Eye (tissue), 1 donor: Measurements from ENCODE around the gene BCO2.
"Not testable (repeated sequence)": the region's sequence is repeated elsewhere in the genome, so short reads cannot be mapped to it uniquely, and the experiment has no call there.

ENCODE experiments used
- DNase-seq: peaks from one replicate; pipeline ENCODE4 v3.0.0-alpha.2; 2015

BCO2 gene

DNA sequence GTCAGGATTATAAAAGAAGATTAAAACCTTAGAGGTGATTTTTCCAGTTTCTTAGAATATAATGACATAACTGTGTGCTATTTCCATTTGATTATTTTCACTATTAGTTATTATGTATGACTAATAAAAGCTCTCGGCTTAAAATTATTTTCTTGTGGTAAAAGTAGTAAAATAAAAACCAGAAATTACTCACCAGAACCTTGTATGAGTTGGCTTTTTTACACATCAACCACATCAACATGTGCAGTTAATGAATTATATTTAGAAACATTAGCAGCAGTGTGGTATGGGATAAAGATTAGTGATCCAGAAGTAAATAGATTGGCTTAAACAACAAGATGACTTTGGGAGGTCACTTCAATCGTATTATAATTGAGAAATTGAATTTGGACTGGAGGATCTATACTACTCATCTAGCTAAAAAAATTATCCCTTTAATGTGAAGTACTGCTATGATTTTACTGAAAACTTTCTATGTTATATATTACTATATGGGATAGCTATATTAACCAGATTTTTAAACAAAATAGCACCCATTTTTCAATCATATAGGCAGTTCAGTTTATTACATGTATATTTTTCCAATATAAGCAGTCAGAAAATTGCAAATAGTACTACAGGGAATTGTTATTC, 2.8 kb upstream of the BCO2 start:
- no peak for DNase-seq

DNA sequence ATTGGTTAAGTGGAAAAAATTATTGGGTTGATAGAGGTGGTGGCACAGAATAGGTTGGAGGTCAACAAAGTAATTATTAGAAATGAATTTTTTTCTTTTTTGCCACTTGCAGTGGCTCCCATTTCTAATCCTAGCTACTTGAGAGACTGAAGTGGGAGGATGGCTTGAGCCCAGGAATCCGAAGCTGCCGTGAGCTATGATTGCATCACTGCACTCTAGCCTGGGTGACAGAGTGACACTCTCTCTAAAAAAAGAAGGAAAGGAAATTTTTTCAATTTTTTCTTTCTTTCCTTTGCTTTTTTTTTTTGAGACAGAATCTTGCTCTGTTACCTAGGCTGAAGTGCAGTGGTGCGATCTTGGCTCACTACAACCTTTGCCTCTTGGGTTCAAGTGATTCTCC, 2.2 kb upstream of the BCO2 start:
- no peak for DNase-seq

DNA sequence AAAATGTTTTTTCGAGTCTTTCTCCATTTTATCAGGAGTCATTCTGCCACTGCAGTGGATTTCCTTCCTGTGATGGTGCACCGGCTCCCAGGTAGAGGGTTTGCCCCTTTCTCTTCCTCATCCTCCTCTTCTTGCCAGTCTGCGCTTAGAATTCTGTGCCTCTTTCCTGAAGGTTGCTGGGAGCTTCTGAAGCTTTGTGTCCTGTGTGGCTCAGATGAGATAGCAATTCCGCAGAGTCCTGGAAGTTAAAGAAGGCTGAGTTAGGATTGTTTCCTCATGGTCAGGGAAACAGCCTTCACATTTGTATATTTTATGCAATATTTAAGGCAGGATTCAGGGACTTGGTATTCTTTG, 264 bp downstream of the BCO2 start:
- DNase-seq: no peak

DNA sequence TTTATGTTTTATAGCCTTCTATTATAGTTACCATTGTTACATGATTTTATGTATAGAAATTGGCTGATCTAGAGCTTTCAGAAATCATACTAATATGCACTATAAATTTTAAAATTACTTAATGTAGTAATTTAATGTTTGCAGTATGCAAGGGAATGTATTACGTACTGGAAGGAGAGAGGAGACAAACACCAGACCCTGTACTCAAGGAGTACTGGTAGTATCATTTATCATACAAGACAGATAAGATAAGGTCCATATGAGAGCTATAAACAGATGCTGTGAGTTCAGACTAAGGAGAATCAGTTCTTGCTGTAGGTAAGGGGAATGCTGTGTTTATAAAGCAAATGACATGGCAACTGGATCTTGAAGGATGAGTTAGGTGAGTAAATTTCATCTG, 765 bp downstream of the BCO2 start:
- DNase-seq: no peak

DNA sequence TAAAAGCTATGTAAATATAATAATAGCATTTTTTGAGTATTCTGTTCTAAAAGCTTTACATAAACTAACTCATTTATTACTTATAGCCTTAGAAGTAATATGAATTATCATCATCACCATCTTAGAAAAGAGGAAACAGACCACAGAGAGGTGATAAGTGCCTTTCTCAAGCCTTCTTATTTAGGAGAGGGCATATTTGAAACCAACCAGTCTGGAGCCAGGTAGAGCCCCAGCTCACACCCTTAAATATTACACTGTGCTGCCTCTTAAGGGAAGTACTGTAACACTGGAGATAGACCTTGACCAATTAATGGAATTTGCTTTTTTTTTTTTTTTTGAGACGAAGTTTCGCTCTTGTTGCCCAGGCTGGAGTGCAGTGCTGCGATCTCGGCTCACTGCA, 2.3 kb downstream of the BCO2 start:
- no peak for DNase-seq

DNA sequence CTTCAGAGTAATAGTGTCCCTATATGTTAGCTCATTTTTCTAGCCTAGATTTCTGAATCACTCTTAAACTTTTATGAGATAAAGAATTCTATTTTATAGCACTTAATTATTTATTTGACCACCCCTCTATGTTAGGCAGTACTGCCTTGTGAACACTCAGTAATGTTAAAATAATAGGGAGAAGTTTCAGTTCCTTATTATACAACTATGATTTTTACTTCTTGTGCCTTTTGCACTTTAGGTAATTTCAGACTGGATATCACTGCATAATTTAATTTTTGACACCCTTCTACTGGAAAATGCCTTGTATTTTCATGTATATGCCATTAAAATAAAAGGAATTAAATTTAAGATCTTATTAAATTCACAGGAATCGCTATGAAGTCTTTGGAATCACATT, 3.1 kb downstream of the BCO2 start:
- DNase-seq: no peak

DNA sequence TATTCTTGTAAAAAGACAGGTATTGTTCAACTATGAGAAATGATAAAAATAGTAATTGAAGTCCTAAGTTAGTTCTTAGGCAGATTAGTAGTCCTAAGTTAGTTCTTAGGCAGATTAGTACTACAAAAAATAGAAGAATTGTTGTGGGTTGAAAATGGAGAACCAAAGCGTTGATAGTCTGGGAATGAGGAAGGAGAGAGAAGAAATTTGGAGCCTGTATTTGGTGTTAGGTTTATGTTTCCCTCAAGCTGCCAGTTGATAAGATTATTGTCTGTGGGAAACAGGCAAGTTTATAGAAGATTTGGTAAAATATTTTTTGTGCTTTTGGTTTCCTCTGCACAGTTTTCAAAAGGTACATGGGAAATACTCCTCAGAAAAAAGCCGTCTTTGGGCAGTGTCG, 3.6 kb downstream of the BCO2 start:
- no peak for DNase-seq

DNA sequence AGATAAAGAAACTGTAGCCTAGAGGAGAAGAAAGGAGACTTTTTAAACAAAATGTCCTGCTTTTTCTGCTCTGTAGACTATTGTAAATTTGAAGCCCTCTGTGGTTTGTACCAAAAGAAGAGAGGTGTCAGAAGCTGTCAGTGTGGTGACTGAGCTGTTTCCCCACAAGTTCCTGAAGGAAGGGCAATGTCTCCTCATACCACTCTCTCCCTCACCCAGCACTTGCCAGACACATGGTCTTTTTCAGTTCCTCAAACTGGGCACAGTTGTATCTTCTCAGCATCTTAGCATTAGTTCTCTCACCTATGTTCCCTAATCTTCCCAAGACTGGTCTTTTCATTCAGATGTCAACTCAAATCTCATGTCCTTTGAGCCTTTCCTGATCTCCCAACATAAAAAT, 4.3 kb downstream of the BCO2 start:
- no peak for DNase-seq

DNA sequence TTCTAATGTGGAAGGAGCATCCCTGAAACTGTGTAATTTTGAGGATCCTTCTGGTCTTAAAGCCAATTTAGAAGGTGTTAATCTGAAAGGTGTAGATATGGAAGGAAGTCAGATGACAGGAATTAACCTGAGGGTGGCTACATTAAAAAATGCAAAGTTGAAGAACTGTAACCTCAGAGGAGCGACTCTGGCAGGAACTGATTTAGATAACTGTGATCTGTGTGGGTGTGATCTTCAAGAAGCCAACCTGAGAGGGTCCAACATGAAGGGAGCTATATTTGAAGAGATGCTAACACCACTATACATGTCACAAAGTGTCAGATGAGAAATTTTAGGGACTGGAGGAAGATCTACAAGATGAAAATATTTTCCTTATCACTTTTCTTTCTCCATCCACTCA, 7.6 kb downstream of the BCO2 start:
- no peak for DNase-seq

DNA sequence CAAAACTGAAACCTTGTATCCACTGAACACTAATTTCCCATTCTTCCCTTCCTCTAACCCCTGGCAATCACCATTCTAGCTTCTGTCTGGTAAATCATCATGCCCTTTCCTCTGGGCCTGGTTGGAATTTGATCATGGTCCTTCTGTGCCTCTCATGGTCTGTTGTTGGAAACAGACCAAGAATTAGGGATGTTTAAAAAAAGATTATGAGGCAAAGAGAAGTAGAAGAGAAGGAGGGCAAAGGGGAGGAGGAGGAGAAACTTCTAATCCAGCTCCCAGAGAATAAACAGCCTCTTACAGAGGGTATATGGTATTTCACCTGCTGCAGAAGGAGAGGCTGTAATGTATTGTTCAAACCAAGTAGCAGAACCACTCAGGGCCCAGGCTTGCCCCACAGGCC, 10.6 kb downstream of the BCO2 start:
- no peak for DNase-seq

DNA sequence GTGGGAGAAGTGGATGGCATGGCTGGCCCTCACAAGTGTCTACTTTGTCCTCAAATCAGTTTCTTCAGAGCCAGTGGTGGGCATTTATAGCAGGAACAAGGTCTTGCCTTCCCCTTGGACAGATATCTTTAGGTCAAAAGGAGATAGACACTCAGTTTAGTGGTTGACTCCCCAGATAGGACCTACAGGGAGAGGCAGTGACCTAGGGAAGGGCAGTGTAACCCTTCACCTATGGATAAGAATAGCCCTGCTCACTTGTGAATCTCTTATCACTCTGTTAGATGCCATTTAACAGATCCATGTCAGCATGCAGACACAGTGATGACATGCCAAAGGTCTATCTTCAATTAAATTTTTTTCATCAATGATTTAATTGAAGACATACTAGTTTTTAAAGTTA, 11.0 kb downstream of the BCO2 start:
- DNase-seq: no peak

DNA sequence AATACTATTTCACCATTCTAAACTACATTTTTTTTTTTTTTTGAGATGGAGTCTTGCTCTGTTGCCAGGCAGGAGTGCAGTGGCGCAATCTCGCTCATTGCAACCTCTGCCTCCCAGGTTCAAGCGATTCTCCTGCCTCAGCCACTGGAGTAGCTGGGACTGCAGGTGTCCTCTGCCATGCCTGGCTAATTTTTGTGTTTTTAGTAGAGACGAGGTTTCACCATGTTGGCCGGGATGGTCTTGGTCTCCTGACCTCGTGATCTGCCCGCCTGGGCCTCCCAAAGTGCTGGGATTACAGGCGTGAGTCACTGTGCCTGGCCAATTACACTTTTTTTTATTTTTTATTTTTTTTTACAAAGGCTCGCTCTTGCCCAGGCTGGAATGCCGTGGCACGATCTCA, 19.8 kb downstream of the BCO2 start:
- not testable (repeated sequence) for DNase-seq

DNA sequence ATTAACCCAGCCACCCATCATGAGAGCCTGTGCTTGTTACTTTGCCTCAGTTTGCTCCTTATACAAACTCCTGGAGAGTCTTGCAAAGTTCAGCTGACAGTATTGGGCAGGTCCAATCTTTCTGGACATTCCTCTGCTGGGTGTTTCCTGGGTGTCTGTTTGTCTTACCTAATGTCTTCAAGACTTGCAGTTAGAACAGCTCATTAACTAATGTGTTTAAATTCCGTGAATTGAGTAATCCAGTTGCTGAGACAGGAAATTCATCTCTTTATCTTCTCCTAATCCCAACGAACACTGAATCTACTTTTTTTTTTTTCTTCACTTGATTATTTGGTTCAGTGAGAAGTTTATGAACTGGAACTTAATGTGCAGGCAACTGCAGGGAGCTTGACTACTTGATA, 20.6 kb downstream of the BCO2 start:
- no peak for DNase-seq

DNA sequence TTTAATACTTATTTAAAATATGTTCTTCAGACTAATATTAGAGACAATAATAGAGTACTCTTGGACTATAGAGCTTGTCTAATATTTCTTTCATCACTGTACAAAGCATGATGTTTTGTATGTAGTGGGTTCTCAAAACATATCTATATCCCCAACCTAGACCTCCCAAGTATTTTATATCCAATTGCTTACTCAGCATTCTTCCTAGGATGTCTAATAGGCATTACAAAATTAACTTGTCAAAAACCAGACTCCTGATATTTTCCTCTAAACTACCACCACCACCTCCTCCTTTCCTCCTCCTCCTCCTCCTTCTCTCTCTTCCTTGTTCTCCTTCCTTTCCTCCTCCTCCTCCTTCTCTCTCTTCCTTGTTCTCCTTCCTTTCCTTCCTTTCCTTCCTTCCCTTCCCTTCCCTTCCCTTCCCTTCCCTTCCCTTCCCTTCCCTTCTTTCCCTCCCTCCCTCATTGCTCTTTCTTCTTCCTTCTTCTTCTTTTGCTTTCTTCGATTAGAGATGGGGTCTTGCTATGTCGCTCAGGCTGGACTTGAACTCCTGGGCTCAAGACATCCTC, 21.3 kb downstream of the BCO2 start:
- no peak for DNase-seq

DNA sequence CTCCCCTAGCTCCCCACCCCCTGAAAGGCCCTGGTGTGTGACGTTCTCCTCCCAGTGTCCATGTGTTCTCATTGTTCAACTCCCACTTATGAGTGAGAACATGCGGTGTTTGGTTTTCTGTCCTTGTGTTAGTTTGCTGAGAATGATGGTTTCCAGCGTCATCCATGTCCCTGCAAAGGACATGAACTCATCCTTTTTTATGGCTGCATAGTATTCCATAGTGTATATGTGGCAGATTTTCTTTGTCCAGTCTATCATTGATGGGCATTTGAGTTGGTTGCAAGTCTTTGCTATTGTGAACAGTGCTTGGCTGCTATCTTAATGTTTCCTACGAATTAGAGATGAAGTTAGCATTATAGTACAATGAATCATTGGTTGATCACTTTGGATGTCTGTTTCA, 23.8 kb downstream of the BCO2 start:
- DNase-seq: not testable (repeated sequence)

DNA sequence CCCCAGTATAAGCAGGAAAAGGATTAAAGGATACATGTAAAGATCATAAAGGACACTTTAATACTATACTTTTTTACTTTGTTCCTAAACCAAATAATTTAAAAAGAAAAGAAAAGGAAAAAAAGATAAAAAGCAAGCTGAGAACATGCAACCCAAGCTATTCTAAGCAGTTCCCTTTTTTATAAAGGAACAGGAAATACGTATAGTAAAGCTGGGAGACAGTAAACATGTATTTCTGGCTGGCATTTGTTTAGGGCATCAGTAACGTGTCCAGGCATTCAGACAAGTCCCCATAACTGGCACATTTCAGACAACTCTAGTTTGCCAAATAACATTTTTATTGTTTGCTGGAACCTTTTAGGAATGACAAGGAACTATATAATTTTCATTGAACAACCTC, 24.9 kb downstream of the BCO2 start:
- no peak for DNase-seq

DNA sequence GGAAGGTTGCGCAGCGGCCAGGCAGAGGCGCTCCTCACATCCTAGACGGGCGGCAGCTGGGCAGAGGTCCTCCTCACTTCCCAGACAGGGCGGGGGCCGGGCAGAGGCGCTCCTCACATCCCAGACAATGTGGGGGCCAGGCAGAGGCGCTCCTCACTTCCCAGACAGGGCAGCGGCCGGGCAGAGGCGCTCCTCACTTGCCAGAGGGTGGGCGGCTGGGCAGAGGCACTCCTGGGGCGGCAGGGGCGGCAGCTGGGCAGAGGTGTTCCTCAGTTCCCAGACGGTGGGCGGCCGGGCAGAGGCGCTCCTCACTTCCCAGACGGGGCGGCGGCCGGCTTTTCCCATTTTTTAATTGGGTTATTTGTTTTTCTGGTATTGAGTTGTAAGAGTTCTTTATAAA, 30.8 kb downstream of the BCO2 start:
- DNase-seq: no peak

DNA sequence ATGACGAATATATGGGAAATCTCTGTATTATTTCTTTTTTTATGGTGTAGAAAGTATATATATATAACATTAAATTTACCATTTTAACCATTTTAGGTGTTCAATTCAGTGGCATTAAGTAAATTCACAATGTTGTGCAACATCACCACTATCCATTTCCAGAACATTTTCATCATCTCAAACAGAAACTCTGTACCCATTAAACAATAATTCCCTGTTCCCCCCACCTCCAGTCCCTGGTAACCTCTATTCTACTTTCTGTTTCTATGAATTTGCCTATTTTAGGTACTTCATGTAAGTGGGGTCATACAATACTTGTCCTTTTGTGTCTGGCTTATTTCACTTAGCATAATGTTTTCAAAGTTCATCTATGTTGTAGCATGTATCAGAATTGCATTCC, 35.6 kb downstream of the BCO2 start:
- DNase-seq: no peak

DNA sequence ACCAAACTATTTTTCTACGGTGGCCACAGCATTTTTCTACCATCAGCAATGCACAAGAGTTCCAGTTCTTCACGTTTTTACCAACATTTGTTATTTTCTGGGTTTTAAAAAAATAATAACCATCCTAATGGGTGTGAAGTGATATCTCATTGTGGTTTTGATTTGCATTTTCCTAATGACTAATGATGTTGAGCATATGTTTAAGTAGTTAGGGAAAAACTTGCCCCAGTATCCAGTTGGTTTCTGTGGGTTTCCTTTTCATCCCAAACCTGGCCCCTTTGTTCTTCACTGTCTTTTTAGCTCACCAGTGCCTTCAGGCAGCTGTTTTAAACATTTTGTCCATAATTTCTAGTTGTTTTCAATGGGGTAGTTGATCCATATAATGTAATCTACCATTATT, 36.2 kb downstream of the BCO2 start:
- no peak for DNase-seq

DNA sequence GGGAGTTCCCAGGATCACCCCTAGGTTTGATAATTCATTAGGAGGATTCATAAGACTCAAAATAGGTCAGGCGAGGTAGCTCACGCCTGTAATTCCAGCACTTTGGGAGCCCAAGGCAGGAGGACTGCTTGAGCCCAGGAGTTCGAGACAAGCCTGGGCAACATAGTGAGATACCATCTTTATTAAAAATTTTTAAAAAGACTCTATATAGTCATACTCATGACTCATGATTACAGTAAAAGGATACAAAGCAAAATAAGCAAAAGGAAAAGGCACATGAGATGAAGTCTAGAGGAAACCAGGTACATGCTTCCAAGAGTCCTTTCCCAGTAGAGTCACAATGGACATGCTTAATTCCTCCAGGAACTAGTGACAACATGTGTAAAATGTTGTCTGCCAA, 37.0 kb downstream of the BCO2 start:
- DNase-seq: no peak

DNA sequence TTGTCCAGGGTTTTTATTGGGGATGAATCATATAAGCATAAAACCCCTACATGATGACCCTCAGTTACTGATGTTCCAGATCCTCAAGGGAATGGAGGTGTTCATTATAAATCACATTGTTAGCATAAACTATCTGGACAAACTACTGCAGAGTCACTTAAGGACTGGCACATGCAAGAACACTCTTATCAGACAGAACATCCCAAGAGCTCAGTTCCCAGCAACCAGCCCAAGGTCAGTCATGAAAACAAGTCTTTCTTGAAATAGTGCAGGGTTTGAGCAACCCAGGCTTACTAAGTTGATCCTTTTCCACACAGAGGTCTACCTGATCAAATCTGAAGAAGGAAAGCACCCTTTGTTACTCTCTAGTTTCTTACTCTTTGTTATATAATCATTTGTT, 37.4 kb downstream of the BCO2 start:
- DNase-seq: no peak

DNA sequence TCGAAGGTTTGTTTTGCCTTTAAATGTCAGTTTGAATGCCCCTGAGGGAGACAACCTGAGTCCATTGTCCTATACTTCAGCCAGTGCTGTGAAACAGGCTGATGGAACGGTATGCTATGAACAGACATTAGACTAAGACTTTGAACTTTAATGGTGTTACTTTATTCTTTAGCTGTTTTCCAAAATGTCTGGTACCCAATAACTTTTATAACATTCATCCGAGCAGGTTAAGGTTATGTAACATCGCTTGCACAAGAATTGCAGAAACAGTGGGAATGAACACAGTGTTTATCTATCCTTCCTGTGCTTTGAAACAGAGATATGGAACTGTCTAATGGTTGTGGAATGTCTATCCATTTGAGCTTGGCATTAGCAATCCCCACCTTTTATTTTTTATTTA, 38.4 kb downstream of the BCO2 start:
- DNase-seq: no peak

DNA sequence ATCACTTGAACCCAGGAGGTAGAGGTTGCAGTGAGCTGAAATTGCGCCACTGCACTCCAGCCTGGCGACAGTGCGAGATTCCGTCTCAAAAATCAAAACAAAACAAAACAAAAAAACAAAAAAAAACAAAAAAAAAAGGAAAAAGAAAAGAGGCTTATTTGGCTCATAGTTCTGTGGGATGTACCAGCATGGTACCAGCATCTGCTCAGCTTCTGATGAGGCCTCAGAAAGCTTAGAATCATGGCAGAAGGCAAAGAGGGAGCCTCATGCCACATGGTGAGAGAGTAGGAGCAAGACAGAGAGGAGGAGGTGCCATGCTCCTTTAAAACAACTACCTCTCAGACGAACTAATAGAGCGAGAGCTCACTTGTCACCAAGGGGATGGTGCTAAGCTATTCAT, 40.3 kb downstream of the BCO2 start:
- no peak for DNase-seq

DNA sequence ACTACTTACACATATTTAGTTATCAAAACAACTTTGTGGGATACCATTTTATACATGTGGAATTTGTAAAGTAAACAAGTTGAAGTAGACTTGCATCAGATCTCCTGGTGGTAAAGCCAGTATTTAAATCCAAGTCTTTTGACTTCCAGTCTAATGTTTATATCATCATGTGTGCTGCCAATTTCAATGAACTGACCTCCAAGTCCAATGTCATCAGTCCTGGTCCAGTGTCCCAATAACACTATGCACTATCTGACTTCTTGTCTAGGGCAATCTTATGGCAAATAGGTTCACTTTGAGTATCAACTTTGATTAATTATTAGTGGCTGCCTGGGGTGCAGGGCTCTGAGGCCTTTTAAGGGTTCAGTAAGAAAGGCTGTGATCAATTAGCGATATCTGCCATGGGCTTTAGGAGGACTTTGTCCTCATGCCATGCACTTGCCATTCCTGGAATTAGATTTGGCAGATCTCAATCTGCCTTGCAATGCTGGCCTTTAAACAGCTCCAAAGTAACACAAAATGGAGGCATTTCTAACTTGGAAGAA, 41.3 kb downstream of the BCO2 start:
- DNase-seq: no peak

DNA sequence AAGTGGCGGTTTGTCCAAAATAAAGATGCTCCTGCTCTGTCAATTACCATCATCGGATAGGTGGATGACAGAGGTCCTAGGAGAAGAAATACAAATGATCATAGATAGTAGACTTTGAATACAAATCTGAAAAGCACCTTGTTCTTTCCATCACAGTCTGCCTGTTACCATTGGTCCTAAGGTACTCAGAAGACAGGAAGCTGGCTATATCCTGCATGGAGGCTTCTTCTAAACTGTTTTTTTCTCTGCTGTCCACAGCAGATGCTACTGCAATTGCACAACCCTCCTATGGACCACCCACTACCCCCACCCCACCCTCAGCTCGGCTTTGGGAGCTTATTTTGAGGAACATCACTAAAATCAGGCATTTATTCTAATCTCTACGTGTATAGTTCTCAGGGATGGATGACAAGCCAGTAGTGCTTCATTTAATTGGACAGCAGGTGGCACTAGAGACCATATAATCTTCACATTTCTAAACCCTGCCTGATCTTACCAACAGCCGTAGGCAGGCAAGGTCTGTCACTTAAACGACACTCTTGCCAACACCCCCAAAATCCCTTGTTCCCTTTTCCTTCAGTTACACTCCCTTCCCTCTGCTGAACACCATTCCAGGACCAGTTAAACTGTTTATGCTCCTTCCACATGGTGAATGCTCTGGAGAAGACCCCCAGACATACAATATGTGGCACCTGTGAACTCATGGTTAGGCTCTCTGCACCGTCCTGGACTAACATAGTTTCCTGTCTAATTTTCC, 44.3 kb downstream of the BCO2 start:
- DNase-seq: peak; percentile 94
